Cardiac septum (tissue), 1 donor: ENCODE measurements around the gene ERO1B. TPM values are rescaled to one million over a fixed set of nuclear protein-coding genes. Genes with fewer than 3 reads are reported as not detected.

Experiments used
- DNase-seq: peaks from one replicate; pipeline ENCODE4 v3.0.0-alpha.2; 2020; ENCODE audit warnings: low spot score
- intact Hi-C: fragments of 100-400 bp; cut with DNase I; formaldehyde crosslinking; loops from one replicate; pipeline ENCODE4 v1.14.0; 2022
- total RNA-seq: library from RNA; stranded (reverse); fragmentation: NEBNext Ultra II Directional; extraction: Animal tissue kit (Norgen Biotek cat#: 25700); gene quantifications from one replicate; pipeline ENCODE4 v1.2.1, GENCODE V29; 2021
- donor health status: DM: no; HTN: no; CAD: no.

The ERO1B gene
- total RNA-seq, 1 donor from 2014 or later, result 5.8 TPM

DNA sequence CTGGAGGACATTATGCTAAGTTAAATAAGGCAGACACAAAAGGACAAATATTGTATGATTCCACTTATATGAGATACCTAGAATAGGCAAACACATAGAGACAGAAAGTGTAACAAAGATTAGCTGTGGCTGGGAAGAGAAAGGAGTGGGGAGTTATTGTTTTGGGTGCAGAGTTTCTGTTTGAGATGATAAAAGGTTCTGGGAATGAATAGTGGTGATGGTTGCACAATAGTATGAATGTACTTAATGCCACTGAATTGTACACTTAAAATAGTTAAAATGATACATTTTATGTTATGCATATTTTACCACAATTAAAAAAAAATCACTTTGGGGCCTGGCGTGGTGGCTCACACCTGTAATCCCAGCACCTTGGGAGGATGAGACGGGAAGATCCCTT lies 21.2 kb upstream of the ERO1B start:
- intact Hi-C loops, result no loop called here
- DNase-seq, result no peak

DNA sequence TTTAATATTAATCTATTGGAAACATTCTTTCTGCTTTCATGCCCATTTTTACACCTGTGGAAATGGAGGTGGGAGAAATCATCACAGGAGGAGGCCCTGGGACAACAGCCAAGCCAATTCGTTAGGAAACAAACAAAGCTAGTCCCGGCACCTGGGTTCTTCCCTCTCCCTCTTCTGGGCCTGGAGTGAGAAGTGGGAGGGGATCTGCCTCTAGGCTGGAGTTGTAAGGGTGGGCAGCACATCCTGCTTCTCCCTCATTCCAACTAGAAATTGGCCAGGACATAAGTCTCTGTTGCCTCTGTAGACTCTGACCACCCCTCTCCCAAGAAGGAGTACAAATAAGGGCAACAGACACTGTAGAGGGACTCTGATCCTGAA lies 20.2 kb upstream of the ERO1B start:
- DNase-seq, result no peak
- intact Hi-C loops, result no loop called here

DNA sequence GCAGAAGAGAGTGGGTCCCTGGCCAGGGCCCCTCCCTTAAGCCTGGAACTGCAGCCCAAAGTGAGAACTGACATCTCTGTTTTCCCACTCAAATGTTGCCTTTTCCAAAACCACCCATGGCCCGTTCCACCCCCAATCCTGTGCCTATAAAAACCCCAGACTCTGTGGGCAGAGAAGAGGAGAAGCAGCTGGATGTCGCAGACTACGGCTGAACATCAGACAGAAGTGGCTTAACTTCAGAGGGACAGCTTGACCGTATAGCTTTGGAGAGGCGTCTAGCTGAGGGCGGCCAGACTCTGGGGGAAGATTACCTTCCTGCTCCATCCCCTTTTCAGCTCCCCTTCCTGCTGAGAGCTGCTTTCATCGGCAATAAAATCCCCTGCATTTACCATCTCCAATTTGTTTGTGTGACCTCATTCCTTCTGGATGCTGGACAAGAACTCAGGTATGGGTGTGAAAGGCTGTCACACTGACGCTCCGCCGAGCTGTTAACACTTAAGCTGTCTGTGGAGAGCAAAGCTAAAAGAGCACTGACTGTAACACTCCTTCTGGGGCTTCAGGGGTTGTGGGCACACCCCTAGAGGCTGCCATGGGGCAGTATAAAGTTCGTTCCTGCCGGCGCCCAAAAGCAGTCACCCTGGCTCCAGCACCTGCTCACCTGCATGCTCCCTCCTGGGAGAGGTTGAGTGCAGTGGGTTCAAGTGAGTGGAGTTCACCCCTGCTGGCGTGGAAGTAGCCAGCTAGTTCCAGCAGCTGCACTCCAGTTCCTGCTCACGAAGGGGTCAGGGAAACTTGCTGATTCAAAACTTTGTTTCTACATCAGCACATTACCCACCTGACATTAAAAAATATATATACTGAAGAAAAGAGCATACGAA lies 19.6 kb upstream of the ERO1B start:
- no peak for DNase-seq
- intact Hi-C loops, result no loop called here

DNA sequence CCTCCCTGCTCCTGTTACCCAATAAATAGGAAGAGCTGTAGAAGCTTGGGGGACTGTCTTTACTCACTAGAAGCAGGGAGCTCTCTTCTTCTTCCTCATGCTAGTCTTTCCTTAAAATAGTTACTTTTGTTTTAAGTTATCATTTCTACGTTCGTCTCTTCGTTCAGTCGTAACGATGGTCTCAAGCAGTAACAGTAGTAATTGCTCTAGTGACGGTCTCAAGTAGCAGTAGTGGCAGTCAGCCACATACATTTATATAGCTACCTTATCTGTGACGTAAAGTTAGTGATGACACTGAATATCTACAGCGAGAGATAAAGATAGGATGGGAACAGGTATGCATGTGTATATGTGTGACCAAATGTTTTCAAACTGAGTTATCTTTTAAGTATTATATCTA lies 15.4 kb upstream of the ERO1B start:
- DNase-seq, result no peak
- intact Hi-C loops, result no loop called here

DNA sequence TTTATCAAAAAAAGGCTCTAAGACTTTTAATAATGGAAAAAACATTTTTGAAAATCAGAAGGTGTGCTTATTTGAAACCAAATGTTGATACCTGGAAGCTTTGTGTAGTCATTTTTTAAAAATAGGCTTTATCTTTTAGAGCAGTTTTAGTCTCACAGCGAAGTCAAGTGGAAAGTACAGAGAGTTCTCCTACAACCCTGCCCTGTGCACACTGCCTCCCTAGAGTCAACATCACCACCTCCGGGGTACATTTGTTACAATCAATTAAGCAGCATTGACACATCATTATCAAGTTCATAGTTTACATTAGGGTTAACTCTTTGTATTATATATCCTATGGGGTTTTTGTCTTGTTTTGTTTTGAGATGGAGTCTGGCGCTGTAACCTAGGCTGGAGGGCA lies 10.7 kb upstream of the ERO1B start:
- no peak for DNase-seq
- intact Hi-C loops, result no loop called here

DNA sequence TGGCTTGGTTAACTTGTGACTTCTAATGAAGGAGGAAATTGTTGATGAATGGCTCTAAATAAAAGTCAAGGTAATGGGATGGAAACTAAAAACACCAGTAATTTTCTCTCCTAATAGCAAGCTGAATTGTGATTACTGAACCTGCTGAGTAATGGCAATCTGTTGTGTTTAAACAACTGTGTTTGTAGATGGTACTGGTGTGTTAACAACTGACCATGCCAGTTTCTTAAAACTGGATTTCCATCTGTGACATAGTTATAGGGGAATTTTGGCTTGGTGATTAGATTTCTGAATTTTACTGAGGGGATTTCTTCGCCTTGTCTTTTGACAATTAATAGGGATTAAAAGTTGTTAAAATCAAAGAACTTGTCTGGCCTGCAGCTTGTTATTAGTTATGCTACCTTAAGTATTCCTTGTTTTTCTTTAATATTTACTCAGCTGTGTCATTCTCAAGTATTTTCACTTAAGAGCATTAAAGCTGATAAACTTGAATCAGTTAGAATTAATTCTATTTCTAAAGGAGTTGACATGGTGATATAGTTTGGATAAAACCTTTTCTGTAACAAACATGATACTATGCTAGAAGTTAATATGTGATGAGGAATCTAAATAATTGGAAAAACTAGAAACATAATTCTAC lies 7.9 kb upstream of the ERO1B start:
- intact Hi-C loops, result loop anchor here (10.0 kb wide), 1 partner anchor 185 kb away; no protein-coding TSS in a partner anchor

DNA sequence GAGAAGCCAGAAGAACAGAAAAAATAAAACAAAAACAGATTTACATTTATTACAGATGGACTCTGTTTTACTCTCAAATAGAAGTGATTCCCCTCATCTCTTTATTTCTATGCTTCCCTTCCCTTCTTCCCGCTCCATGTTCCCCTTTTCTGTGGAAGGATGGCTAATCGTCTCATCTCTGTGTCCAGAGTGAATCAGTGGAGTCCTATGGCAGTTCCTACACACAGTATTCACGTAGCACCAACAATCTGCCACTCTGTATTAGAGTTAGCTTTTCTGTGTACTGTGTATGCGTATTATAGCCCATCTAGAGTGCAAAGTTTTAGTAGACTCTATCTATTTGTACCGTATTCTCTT lies 6.8 kb upstream of the ERO1B start:
- intact Hi-C loops, result loop anchor here (10.0 kb wide), 1 partner anchor 184 kb away; no protein-coding TSS in a partner anchor
- no peak for DNase-seq

More for the DNA sequence above, 7.9 kb upstream of the ERO1B start:
- DNase-seq, result no peak

DNA sequence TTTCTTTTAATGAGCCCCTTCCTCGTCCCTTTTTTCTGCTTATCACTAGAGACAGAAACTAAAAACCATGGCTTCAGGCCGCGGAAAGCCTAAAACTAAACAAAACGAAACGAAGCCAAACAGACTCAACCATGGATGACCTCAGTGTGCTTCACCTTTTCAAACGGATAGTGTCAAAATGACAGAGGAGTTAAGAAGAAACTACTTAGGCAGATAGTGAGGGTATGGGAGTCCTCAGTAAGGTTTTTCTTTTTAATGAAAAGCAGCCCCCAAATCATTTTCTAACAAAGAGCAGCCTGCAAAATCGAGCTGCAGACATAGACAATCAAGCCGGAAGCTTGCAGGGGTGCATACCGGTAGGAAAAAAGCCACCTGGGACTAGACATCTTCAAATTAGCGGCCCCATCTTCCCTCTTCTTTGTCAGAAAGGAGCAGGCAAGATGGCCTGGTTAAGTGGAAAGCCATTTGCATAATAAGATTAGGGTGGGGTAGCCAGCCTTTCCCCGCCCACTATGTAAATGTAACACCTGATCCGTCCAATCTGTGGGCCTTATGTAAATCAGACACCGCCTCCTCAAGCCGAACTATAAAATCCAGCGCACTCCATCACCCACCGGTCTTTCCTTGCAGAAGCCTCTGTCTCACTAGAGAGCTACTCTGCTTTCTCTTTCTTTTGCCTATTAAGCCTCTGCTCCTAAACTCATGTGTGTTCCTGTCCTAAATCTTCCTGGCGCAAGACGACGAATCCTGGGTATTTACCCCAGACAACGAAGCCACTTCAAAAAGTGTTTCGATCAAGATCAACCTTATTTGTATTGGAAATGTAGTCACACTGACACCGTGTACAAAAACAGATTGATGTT lies 6.2 kb upstream of the ERO1B start:
- intact Hi-C loops, result loop anchor here (10.0 kb wide), 1 partner anchor 183 kb away; no protein-coding TSS in a partner anchor

DNA sequence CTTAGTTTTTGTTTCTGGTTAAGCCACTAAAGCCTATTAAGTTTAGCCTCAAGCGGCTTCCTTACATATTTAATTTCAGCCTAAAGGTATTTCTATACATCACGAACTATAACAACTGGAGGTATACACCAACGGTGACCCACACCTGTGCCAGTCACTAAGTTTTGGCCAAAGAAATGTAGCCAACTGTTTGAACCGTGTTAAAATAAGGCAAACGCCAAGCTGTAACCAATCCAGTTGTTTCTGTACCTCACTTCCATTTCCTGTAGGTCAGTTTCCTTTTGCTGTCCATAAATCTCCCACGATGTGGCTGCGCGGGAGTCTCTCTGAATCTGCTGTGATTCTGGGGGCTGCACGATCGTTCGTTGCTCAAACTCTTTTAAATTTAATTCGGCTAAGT lies 5.6 kb upstream of the ERO1B start:
- no peak for DNase-seq
- intact Hi-C loops, result loop anchor here (10.0 kb wide), 1 partner anchor 183 kb away; no protein-coding TSS in a partner anchor

More for the DNA sequence above, 6.2 kb upstream of the ERO1B start:
- DNase-seq, result no peak

DNA sequence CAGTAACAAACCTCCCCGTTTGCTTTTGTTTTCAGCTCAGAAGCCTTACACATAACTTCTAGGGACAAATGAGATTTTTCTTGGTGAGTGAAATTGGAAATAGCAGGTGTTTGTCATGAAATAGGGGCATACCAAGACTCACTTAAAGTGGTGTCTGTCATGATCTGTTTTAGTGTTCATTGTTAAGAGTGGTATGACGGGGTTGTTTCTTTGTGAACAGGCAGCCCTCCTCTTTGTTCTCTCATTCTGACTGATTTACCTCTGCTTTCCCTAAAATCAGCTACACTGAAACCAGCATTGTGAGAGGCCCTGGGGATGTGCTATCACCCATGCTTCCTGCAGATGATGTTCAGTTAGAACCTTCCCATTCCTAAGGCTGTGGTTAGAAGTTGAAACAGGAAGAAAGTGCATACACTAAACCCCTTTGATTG lies 2.5 kb upstream of the ERO1B start:
- DNase-seq, result no peak
- intact Hi-C loops, result loop anchor here (5.0 to 10.0 kb wide), 2 partner anchors 142 to 180 kb away; partner anchors contain the start of gene GPR137B

DNA sequence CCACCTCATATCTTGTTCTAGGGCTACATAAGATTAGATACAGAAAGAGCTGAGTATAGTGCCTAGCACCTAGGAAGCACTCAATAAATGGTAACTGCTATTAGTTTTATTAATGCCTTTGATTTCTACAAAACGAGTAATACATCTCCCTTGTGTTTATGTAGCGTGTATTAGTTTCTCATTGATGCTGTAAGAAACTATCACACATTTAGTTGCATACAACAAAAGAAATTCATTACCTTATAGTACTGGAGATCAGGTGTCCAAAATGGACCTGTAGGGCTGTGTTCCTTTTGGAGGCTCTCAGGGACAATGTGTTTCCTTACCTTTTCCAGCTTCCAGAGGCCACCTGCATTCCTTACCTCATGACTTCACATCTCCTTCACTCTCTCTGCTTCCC lies 961 bp upstream of the ERO1B start:
- intact Hi-C loops, result loop anchor here (5.0 to 10.0 kb wide), 2 partner anchors 140 to 178 kb away; partner anchors contain the start of gene GPR137B
- DNase-seq, result no peak

DNA sequence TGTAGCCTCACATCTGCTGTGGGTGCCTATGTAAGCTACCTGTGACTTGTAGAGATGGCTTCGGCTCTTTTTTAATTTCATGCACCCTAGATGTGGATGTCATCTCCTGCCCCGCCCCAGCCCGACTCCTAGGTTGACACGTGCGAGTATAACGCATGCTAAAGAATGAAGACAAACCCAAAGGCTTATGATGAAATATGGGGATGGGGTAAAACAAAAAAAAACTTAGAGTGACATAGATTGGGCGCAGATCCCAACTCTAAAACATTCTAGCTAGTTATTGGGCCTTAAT lies 613 bp upstream of the ERO1B start:
- no peak for DNase-seq
- intact Hi-C loops, result loop anchor here (5.0 to 10.0 kb wide), 2 partner anchors 140 to 178 kb away; partner anchors contain the start of gene GPR137B

DNA sequence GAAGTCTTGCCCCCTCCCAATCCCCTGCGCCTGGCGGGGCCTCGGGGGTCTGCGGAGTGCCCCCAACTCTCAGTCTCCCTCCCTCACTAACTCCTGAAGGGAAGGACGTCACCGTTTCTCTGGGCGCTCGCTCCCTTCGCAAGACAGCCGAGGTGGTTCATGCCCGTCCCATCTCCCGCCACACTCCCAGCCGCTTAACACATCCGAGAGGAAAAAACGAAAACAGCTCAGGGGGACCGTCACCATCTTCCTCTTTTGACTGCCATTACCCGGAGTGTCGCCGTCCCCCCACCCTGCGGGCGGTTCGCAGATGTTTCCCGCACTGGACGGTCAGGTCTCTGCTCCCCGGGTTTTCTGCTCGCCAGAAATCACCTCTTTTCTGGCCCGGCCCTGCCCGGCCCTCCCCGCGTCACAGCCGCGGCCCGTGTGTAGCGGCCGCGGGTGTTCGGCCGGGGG lies 532 bp downstream of the ERO1B start:
- intact Hi-C loops, result loop anchor here (5.0 to 10.0 kb wide), 2 partner anchors 139 to 176 kb away; partner anchors contain the start of gene GPR137B
- peak; percentile 81 for DNase-seq

DNA sequence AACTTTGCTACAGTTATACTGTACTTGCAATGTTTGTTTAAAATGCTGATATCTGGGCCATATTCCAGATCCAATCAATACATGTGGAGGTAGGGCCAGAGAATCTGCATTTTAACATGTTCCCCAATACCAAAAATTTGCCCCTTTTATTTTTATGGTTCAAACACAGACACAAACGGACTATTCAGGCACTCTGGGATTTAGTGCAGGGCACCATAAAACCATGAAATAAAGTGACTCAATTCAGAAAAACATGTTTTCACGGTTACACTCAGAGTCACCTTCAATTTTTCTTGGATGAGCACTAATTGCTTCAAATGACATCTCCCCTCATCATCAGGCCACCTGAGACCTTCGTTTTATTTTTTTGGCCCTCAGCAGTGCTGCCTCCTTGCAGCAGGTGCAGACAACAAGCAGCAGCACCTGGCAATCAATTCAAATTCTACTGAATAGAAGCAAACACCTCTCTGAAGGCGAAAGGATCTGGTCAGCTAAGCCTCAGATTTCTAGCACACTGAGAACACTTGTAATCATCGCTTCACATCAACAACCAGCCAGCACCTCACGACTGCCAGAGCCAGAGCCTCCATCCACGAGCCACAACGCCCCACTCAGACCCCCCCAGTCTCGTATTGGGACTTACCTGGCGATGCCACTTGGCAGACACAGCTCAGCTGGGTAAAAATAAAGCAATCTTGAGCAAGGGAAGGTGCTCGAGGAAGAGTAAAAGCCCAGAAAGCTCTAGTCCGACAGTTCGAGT lies 1.1 kb downstream of the ERO1B start:
- no peak for DNase-seq
- intact Hi-C loops, result loop anchor here (5.0 to 10.0 kb wide), 2 partner anchors 138 to 176 kb away; partner anchors contain the start of gene GPR137B

DNA sequence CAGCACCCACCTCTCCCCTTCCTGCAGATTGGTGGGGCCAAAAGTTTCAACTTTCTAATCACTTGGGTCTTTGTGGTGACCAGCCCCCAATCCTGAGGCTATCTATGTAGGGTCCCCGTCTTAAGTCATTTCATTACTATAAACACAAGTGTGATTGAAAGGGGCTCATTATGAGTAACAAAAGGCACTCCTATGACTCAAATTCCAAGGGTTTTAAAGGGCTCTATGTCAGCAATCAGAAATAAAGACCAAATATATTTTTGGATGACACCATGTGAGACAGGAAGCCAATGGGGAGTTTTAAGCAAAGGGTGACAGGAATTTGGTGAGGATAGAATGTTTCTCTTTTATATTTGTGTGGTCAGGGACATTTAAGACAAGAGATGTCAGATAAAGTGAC lies 6.2 kb downstream of the ERO1B start:
- intact Hi-C loops, result no loop called here

DNA sequence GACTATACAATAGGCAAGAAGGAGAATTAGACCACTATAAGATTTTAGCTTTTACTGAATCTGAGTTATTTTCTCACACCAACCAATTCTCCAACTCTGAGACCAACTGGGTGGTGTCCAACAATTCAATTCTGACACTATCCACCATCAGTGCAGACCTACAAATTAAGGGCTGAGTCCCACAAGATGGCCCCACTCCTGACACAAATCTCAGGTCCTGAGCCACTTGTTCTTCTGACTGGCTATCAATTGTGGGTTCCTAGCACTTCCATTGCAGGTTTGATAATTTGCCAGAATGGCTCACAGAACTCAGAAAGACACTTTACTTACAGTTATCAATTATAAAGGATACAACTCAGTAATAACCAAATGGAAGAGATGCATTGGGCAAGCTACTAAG lies 6.7 kb downstream of the ERO1B start:
- DNase-seq, result no peak
- intact Hi-C loops, result no loop called here

More for the DNA sequence above, 6.2 kb downstream of the ERO1B start:
- DNase-seq, result no peak

DNA sequence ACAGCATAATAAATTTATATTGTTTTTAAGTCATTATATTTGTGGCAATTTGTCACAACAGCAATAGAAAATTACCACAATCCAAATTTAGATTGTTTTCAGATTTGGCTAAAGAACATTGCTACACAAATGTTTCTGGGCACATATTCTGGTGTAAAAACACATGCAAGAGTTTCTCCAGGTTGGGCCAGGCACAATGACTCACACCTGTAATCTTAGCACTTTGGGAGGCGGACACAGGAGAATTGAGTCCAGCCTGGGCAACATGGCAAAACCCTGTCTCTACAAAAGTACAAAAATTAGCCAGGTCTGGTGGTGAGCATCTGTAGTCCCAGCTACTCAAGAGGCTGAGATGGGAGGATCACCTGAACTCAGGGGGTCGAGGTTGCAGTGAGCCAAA lies 8.4 kb downstream of the ERO1B start:
- no peak for DNase-seq
- intact Hi-C loops, result no loop called here

DNA sequence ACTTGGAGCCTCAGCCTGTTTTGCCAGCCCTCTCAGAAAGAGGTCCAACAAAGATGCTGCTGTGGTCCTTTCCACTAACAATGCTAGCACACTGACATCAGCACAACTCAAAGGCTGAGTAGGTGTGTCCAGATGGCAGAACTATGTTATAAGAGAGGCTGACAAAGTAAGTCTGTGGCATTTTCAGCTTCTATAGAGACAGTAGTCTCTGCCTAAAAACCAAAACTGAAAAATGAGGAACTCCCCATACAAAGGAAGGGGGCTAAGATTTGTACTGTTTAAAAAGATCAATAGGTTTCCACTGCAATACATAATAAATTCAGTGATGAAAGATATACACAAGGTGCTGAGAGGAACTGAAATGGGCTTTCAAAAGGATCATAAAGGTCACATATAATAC lies 12.3 kb downstream of the ERO1B start:
- intact Hi-C loops, result no loop called here
- DNase-seq, result no peak

DNA sequence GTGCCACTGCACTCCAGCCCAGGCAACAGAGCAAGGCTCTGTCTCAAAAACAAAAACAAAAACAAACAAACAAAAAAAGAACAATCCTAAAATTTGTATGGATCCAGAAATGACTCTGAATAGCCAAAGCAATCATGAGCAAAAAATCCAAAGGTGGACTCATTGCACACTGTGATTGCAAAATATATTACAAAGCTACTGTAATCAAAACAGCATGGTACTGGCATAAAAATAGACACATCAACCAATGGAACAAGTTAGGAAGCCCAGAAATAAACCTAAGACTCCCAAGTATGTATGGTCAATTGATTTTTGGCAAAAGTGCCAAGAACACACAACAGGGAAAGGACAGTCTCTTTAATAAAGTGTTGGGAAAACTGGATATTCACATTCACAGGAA lies 19.9 kb downstream of the ERO1B start:
- intact Hi-C loops, result no loop called here

More for the DNA sequence above, 19.9 kb downstream of the ERO1B start:
- DNase-seq, result no peak
